H1 (cell line): Measurements from ENCODE around the gene SMARCD2. TPM values are rescaled to one million over a fixed set of nuclear protein-coding genes. Genes with fewer than 3 reads are reported as not detected.

Experiments
- CTCF ChIA-PET: fragments of 300-600 bp; sonication (Branson Sonifier 250); formaldehyde crosslinking; loops from one replicate; lab custom pipeline; 2021; ENCODE audit not compliant: partially characterized antibody; lab: Charles Lee
- POLR2A ChIA-PET: fragments of 300-600 bp; sonication (Branson Sonifier 250); formaldehyde crosslinking; loops from one replicate; lab custom pipeline; 2021; ENCODE audit warnings: inconsistent platforms; ENCODE audit not compliant: partially characterized antibody; lab: Charles Lee
- DNase-seq, 2 experiments: peaks; one replicate each; pipeline versions ENCODE4 v3.0.0 to v3.0.0-alpha.2; 2010 to 2022; ENCODE audit warnings: low spot score in 2 of 2, low read depth in 1 of 2, mixed read lengths in 1 of 2
- FAIRE-seq: peaks from 2 replicates; lab custom pipeline; 2011; peaks lifted over from hg19 to GRCh38; lab: Jason Lieb, UNC
- H2AFZ ChIP-seq: 2 replicates; pipeline ENCODE4 v1.8.1; 2012; ENCODE audit warnings: low read length, inconsistent platforms
- H2AK5ac ChIP-seq: 2 replicates; pipeline ENCODE4 v1.6.1; 2013; ENCODE audit warnings: low read depth, low read length
- H2BK120ac ChIP-seq: replicated peaks from 2 replicates; pipeline ENCODE3; 2013; ENCODE audit warnings: low read depth, low read length, inconsistent platforms
- H2BK12ac ChIP-seq: 2 replicates; pipeline ENCODE4 v1.6.1; 2013; ENCODE audit warnings: low read depth, low read length
- H2BK15ac ChIP-seq: 2 replicates; pipeline ENCODE4 v1.6.1; 2013; ENCODE audit warnings: low read length
- H2BK20ac ChIP-seq: 2 replicates; pipeline ENCODE4 v1.6.1; 2013; ENCODE audit warnings: low read length
- H2BK5ac ChIP-seq: 2 replicates; pipeline ENCODE4 v1.6.1; 2013; ENCODE audit warnings: low read depth, low read length
- H3K14ac ChIP-seq: 2 replicates; pipeline ENCODE4 v1.6.1; 2013; ENCODE audit warnings: inconsistent platforms; ENCODE audit not compliant: insufficient read length
- H3K18ac ChIP-seq: 2 replicates; pipeline ENCODE4 v1.6.1; 2013; ENCODE audit warnings: low read length; ENCODE audit errors: extremely low read depth
- H3K23ac ChIP-seq: 2 replicates; pipeline ENCODE4 v1.6.1; 2013; ENCODE audit warnings: inconsistent platforms; ENCODE audit not compliant: insufficient read length
- H3K23me2 ChIP-seq: 2 replicates; pipeline ENCODE4 v1.6.1; 2013; ENCODE audit warnings: low read depth, low read length
- H3K27ac ChIP-seq: 2 replicates; pipeline ENCODE4 v1.6.1; 2011; ENCODE audit warnings: low read depth, low read length, inconsistent platforms
- H3K27me3 ChIP-seq, 4 experiments: replicated peaks in 1 of 4; 1 replicate in 1 of 4; 2 replicates in 3 of 4; pipeline versions ENCODE4 v1.6.1 to v1.8.1; 2011 to 2013; ENCODE audit warnings: low read length in 3 of 4, mild to moderate bottlenecking in 3 of 4, inconsistent platforms in 2 of 4, mixed read lengths in 2 of 4, moderate library complexity in 1 of 4; ENCODE audit not compliant: control insufficient read depth in 3 of 4, insufficient read depth in 3 of 4; ENCODE audit errors: extremely low read depth in 1 of 4
- H3K36me3 ChIP-seq, 4 experiments: 2 replicates each; pipeline versions ENCODE4 v1.6.1 to v1.8.1; 2011 to 2013; ENCODE audit warnings: mild to moderate bottlenecking in 4 of 4, low read length in 3 of 4, moderate library complexity in 2 of 4, control low read depth in 1 of 4, inconsistent platforms in 1 of 4; ENCODE audit not compliant: insufficient read depth in 4 of 4, control insufficient read depth in 2 of 4
- H3K4ac ChIP-seq: replicated peaks from 2 replicates; pipeline ENCODE3; 2013; ENCODE audit warnings: low read length, low read depth, mixed read lengths, inconsistent platforms; ENCODE audit not compliant: insufficient read length
- H3K4me1 ChIP-seq, 4 experiments: replicated peaks in 1 of 4; 1 replicate in 1 of 4; 2 replicates in 3 of 4; pipeline versions ENCODE4 v1.6.1 to v1.8.1; 2011 to 2013; ENCODE audit warnings: low read length in 3 of 4, inconsistent platforms in 2 of 4, mixed read lengths in 1 of 4; ENCODE audit not compliant: insufficient read depth in 4 of 4, control insufficient read depth in 3 of 4
- H3K4me2 ChIP-seq, 2 experiments: 2 replicates each; pipeline versions ENCODE4 v1.6.1 to v1.8.1; 2011 to 2013; ENCODE audit warnings: low read depth in 2 of 2, low read length in 2 of 2, control low read depth in 1 of 2, inconsistent platforms in 1 of 2, mild to moderate bottlenecking in 1 of 2; ENCODE audit not compliant: insufficient read depth in 1 of 2
- H3K4me3 ChIP-seq, 4 experiments: fragments of 200-600, 300-600 bp in 1 of 4; sonication (generic), shearing (Covaris generic), sonication (Bioruptor Twin) in 1 of 4; 2 replicates each; pipeline versions ENCODE4 v1.5.1 to v1.8.1; 2011 to 2016; ENCODE audit warnings: low read length in 4 of 4, low read depth in 3 of 4, control low read depth in 2 of 4, inconsistent platforms in 2 of 4, mild to moderate bottlenecking in 2 of 4, mixed read lengths in 1 of 4, moderate library complexity in 1 of 4; ENCODE audit not compliant: insufficient read depth in 2 of 4; ENCODE audit errors: extremely low read depth in 1 of 4
- H3K56ac ChIP-seq: replicated peaks from 2 replicates; pipeline ENCODE3; 2013; ENCODE audit warnings: low read depth, mild to moderate bottlenecking, mixed read lengths, low read length, inconsistent platforms; ENCODE audit not compliant: insufficient read length
- H3K79me1 ChIP-seq: 2 replicates; pipeline ENCODE4 v1.6.1; 2013; ENCODE audit warnings: low read depth, low read length, control low read depth
- H3K79me2 ChIP-seq, 2 experiments: 2 replicates each; pipeline versions ENCODE4 v1.6.1 to v1.8.1; 2012 to 2013; ENCODE audit warnings: low read length in 2 of 2, mild to moderate bottlenecking in 2 of 2, inconsistent platforms in 1 of 2; ENCODE audit not compliant: insufficient read depth in 2 of 2, control insufficient read depth in 1 of 2
- H3K9ac ChIP-seq, 4 experiments: replicated peaks in 1 of 4; 1 replicate in 1 of 4; 2 replicates in 3 of 4; pipeline versions ENCODE4 v1.6.1 to v1.8.1; 2011 to 2013; ENCODE audit warnings: low read depth in 3 of 4, low read length in 3 of 4, control low read depth in 2 of 4, mild to moderate bottlenecking in 2 of 4, moderate library complexity in 2 of 4, inconsistent platforms in 1 of 4; ENCODE audit errors: extremely low read depth in 1 of 4
- H3K9me3 ChIP-seq, 2 experiments: 2 replicates each; pipeline versions ENCODE4 v1.6.1 to v1.8.1; 2012 to 2013; ENCODE audit warnings: mild to moderate bottlenecking in 2 of 2, moderate library complexity in 2 of 2, control low read depth in 1 of 2, inconsistent platforms in 1 of 2, low read depth in 1 of 2, low read length in 1 of 2, mixed read lengths in 1 of 2; ENCODE audit not compliant: insufficient read depth in 2 of 2
- H4K20me1 ChIP-seq, 2 experiments: replicated peaks in 1 of 2; 2 replicates each; pipeline versions ENCODE3 to v1.8.1; 2011 to 2013; ENCODE audit warnings: inconsistent platforms in 2 of 2, low read length in 2 of 2, mild to moderate bottlenecking in 1 of 2; ENCODE audit not compliant: insufficient read depth in 2 of 2, control insufficient read depth in 1 of 2
- H4K5ac ChIP-seq: 2 replicates; pipeline ENCODE4 v1.6.1; 2013; ENCODE audit warnings: low read length, low read depth, mixed read lengths, inconsistent platforms; ENCODE audit not compliant: insufficient read length
- H4K8ac ChIP-seq: 2 replicates; pipeline ENCODE4 v1.8.0; 2013; ENCODE audit warnings: mild to moderate bottlenecking, moderate library complexity, low read length, inconsistent platforms; ENCODE audit not compliant: insufficient read depth; ENCODE audit errors: extremely low read depth
- H4K91ac ChIP-seq: replicated peaks from 2 replicates; pipeline ENCODE3; 2013; ENCODE audit warnings: low read length, mixed read lengths, inconsistent platforms; ENCODE audit not compliant: insufficient read length
- ATF3 ChIP-seq: IDR thresholded peaks from 2 replicates; pipeline ENCODE4 v1.6.1; 2011; ENCODE audit warnings: low read depth, mild to moderate bottlenecking, low read length; ENCODE audit not compliant: insufficient read depth
- CBX5 ChIP-seq: fragments of 300-800, 300-1000 bp; sonication (generic); IDR thresholded peaks from 2 replicates; pipeline ENCODE4 v1.7.1; 2016; ENCODE audit warnings: antibody characterized with exemption, low read length, low read depth
- CHD1 ChIP-seq: IDR thresholded peaks from 2 replicates; pipeline ENCODE4 v1.6.1; 2012; ENCODE audit warnings: low read depth, low read length, improper control_type of control experiment
- CREB1 ChIP-seq: IDR thresholded peaks from 2 replicates; pipeline ENCODE4 v1.6.1; 2012; ENCODE audit warnings: inconsistent platforms
- EGR1 ChIP-seq: IDR thresholded peaks from 2 replicates; pipeline ENCODE4 v1.6.1; 2011; ENCODE audit warnings: low read depth, low read length, borderline replicate concordance
- FOSL1 ChIP-seq: IDR thresholded peaks from 2 replicates; pipeline ENCODE4 v1.6.1; 2011; ENCODE audit warnings: mild to moderate bottlenecking, low read depth, low read length, moderate library complexity; ENCODE audit not compliant: insufficient read depth
- HDAC2 ChIP-seq, 2 experiments: fragments of 300-600 bp in 1 of 2; sonication (generic) in 1 of 2; IDR thresholded peaks; 2 replicates each; pipeline ENCODE4 v1.6.1; 2011 to 2012; ENCODE audit warnings: low read depth in 2 of 2, low read length in 2 of 2, mild to moderate bottlenecking in 2 of 2, moderate library complexity in 2 of 2, borderline replicate concordance in 1 of 2, inconsistent platforms in 1 of 2
- NRF1 ChIP-seq: IDR thresholded peaks from 2 replicates; pipeline ENCODE4 v1.6.1; 2011; ENCODE audit warnings: mild to moderate bottlenecking, low read depth, low read length, improper control_type of control experiment
- SAP30 ChIP-seq: fragments of 300-600 bp; sonication (generic); IDR thresholded peaks from 2 replicates; pipeline ENCODE4 v1.7.1; 2012; ENCODE audit warnings: low read length, moderate library complexity, mild to moderate bottlenecking, inconsistent platforms; ENCODE audit not compliant: insufficient read depth, insufficient replicate concordance
- SUZ12 ChIP-seq: fragments of 200-600 bp; sonication (generic); IDR thresholded peaks from 2 replicates; pipeline ENCODE4 v1.6.1; 2012; ENCODE audit warnings: mild to moderate bottlenecking, inconsistent platforms, low read length, moderate library complexity, mixed read lengths
- TCF12 ChIP-seq: IDR thresholded peaks from 2 replicates; pipeline ENCODE4 v1.6.1; 2011; ENCODE audit warnings: low read depth, mild to moderate bottlenecking, low read length
- YY1 ChIP-seq: IDR thresholded peaks from 2 replicates; pipeline ENCODE4 v1.6.1; 2011; ENCODE audit warnings: low read depth, mild to moderate bottlenecking, low read length
- ZNF274 ChIP-seq: IDR thresholded peaks from 2 replicates; pipeline ENCODE4 v1.7.0; 2012; ENCODE audit warnings: low read length, borderline replicate concordance; ENCODE audit errors: extremely low read depth
- WGBS, 2 experiments: shearing (Covaris generic) in 1 of 2; methylation state at CpG; one replicate each; pipeline versions ENCODE4 v1.1.6 to v1.1.7; 2013 to 2015; ENCODE audit warnings: low lambda C conversion rate in 2 of 2, mixed read lengths in 2 of 2, inconsistent platforms in 1 of 2, low coverage in 1 of 2, missing lambda C conversion rate in 1 of 2; ENCODE audit not compliant: insufficient replicate concordance in 2 of 2, insufficient coverage in 1 of 2, insufficient read length in 1 of 2; ENCODE audit errors: extremely low coverage in 1 of 2, missing lambda C conversion rate in 1 of 2; 5-methylcytosine and 5-hydroxymethylcytosine counted together
- polyA plus RNA-seq, 7 experiments: library from polyadenylated mRNA; depleted of rRNA in 3 of 7; stranded (reverse) in 5 of 7; unstranded in 2 of 7; fragments of >200 nt in 5 of 7; fragments of 200-250 nt in 2 of 7; gene quantifications; 1 replicate in 5 of 7; 2 replicates in 1 of 7; 4 replicates in 1 of 7; pipeline versions ENCODE4 v1.2.1 to v1.2.3, GENCODE V29; 2011 to 2013; ENCODE audit warnings: missing spikeins in 2 of 7, mixed read lengths in 2 of 7
- total RNA-seq: library from RNA; stranded (reverse); fragmentation: NEBNext Ultra II Directional; extraction: Animal tissue kit (Norgen Biotek cat#: 25700); gene quantifications from 2 replicates; pipeline ENCODE4 v1.2.1, GENCODE V29; 2021

Gene SMARCD2
- total and polyA plus RNA-seq, 2 of the 8 experiments (the other 6 are each of a cell fraction or from before 2014, with no cell fraction given) = 90.0 to 92.2 TPM

GRCh38 chr17:63809970-63810369 lies 32.5 kb downstream of the SMARCD2 start:
- no peak overlapping the region for H4K91ac ChIP-seq
- no peak overlapping the region for H4K5ac ChIP-seq
- H3K18ac ChIP-seq = no peak overlapping the region
- H2BK5ac ChIP-seq = no peak overlapping the region
- H2BK120ac ChIP-seq = no peak overlapping the region
- no peak overlapping the region for H3K4me2 ChIP-seq
- H2BK20ac ChIP-seq = no peak overlapping the region
- no peak overlapping the region for H3K4me3 ChIP-seq
- TF ChIP-seq CBX5 (no peak), YY1 (no peak), SAP30 (no peak), ZNF274 (no peak), NRF1 (no peak), SUZ12 (no peak), EGR1 (no peak), HDAC2 (IDR thresholded peaks at IDR 0.05; ENCODE audit: borderline replicate concordance in 1 of 2, low read depth in 2 of 2, low read length in 2 of 2) (no peak), CHD1 (no peak), CREB1 (no peak), TCF12 (no peak), FOSL1 (no peak), ATF3 (no peak)
- TF ChIP-seq, all 59 proteins: peak for 0
- Histone ChIP-seq H3K4ac (no peak overlapping the region), H2BK12ac (no peak overlapping the region), H3K4me1 (no peaks in the 10 kb centered on the region), H2AFZ (no peak overlapping the region), H3K9ac (no peak overlapping the region), H3K23me2 (no peaks in the 10 kb centered on the region), H3K14ac (no peak overlapping the region), H3K27me3 (no peaks in the 10 kb centered on the region), H4K20me1 (peaks cover 3 to 5% of the 10 kb centered on the region in 2 experiments), H3K56ac (no peak overlapping the region), H3K27ac (no peak overlapping the region), H3K23ac (no peak overlapping the region), H3K79me1 (no peaks in the 10 kb centered on the region; the same call in 1 of the 2 replicates), H4K8ac (no peak overlapping the region), H2BK15ac (no peak overlapping the region), H2AK5ac (no peak overlapping the region), H3K79me2 (no peaks in the 10 kb centered on the region), H3K9me3 (no peaks in the 10 kb centered on the region), H3K36me3 (peaks cover 43 to 96% (median 88%) of the 10 kb centered on the region in 4 experiments)
- DNase-seq (no peak), FAIRE-seq (no peak)
- CTCF ChIA-PET = interaction anchor here (0.9 to 3.0 kb wide), 5 partner anchors 9 to 28 kb away, joined by 3 to 18 read pairs (median 3); no protein-coding TSS in a partner anchor
- POLR2A ChIA-PET = interaction anchor here (0.9 to 32.3 kb wide), 5 partner anchors 10 to 47 kb away, joined by 3 to 593 read pairs (median 6); partner anchors contain the start of genes CCDC47, DDX42, FTSJ3 and PSMC5
- 83% methylated on average over 9 of the region's 9 CpGs; no CpG with 5 or more reads in 1 of the 2 experiments for WGBS, 2 experiments
